ES-I3 (cell line): Measurements from ENCODE around the gene ARNT2.
"Not testable (repeated sequence)": the region's sequence is repeated elsewhere in the genome, so short reads cannot be mapped to it uniquely, and the experiment has no call there.

Source experiments
- H3K36me3 ChIP-seq: 2 replicates; pipeline ENCODE4 v1.6.1; 2013; ENCODE audit warnings: mild to moderate bottlenecking, low read length, control low read depth, moderate library complexity; ENCODE audit not compliant: insufficient read depth
- H3K4me1 ChIP-seq: 2 replicates; pipeline ENCODE4 v1.6.1; 2013; ENCODE audit warnings: mild to moderate bottlenecking, control low read depth, low read length; ENCODE audit not compliant: insufficient read depth
- H3K9ac ChIP-seq: 2 replicates; pipeline ENCODE4 v1.6.1; 2013; ENCODE audit warnings: low read depth, mild to moderate bottlenecking, low read length, moderate library complexity
- H3K9me3 ChIP-seq: 2 replicates; pipeline ENCODE4 v1.6.1; 2013; ENCODE audit warnings: mild to moderate bottlenecking, low read length, moderate library complexity; ENCODE audit not compliant: control insufficient read depth, insufficient read depth

The ARNT2 gene

DNA sequence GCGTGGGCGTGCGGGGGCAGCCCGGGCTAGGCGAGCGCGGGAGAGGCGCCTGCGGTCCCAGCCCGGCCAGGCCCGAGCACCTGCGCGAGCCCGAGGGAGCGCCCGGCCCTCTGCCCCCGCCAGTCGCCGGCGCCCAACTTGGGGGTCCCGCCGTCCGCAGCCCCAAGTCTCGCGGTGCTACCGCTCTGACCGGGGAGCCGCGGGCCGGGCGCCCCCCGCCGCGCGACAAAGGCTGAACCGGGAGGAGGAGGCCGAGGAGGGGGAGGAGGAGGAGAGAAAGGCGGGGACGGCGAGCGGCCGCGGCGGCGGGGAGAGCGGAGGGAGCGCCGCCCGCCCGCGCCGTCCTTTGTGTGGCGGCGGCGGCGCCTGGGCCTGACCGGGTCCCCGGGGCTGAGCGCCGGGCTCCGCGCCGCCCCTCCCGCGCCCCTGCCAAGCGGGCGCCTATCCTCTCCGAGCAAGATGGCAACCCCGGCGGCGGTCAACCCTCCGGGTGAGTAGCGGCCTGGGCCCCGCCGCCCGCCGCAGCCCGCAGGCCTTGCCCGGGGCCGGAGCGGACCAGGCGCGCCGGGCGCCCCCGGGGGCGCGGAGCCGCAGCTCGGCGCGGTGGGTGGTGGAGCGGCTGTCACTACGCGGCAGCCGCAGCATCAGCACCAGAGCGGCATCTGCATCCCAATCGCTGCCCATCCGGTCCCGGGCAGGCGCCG lies at the start of gene ARNT2:
Gene ARNT2 (plus strand): TSS at position 326 of the 704 bp plus-strand sequence. CDS start 134 bp downstream, at position 460.
- H3K9ac ChIP-seq, result peak within 1 kb of the TSS; percentile 78
- no peaks in the 10 kb centered on the region; the same call in 1 of the 2 replicates for H3K36me3 ChIP-seq
- H3K4me1 ChIP-seq, result no peaks in the 10 kb centered on the region
- H3K9me3 ChIP-seq, result no peaks in the 10 kb centered on the region

GRCh38 chr15:80367094-80367493 lies 37.1 kb upstream of the ARNT2 start:
- H3K36me3 ChIP-seq, result no peaks in the 10 kb centered on the region
- no peak overlapping the region for H3K9ac ChIP-seq
- no peaks in the 10 kb centered on the region for H3K4me1 ChIP-seq
- 0 out of 2 replicates have a peak, but pooled peaks cover 8% of the 10 kb centered on the region for H3K9me3 ChIP-seq

- Histone ChIP-seq H3K9me3 (0 out of 2 replicates have a peak, but pooled peaks cover 8% of the 10 kb centered on the region), H3K4me1 (no peaks in the 10 kb centered on the region), H3K9ac (no peak overlapping the region), H3K36me3 (no peaks in the 10 kb centered on the region)
Measured at GRCh38 chr15:80367661-80368060, 36.5 kb upstream of the ARNT2 start.

DNA sequence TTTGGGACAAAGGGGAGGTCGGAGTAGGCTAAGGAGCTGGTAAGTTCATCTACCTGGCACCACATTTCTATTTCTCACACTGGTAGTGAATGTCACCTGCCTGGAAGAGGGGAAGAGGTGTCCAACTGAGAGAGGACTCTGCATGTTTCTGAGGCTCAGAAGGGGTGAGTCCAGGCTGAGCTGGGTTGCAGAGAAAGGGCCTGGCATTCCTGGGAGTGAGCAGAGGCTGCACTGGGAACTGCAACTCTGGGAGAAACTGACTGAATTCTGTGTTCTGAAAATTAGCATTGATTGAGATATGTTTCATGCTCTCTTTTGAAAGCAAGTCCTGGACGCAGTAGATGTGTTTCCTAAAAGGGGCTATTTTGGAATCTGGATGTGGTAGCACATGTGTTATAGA lies 32.3 kb upstream of the ARNT2 start:
- Histone ChIP-seq H3K9me3 (0 out of 2 replicates have a peak, but pooled peaks cover 8% of the 10 kb centered on the region), H3K36me3 (no peaks in the 10 kb centered on the region), H3K4me1 (no peaks in the 10 kb centered on the region), H3K9ac (no peak overlapping the region)

GRCh38 chr15:80374441-80374840 lies 29.7 kb upstream of the ARNT2 start:
- Histone ChIP-seq H3K9me3 (no peaks in the 10 kb centered on the region), H3K9ac (no peak overlapping the region), H3K4me1 (no peaks in the 10 kb centered on the region), H3K36me3 (no peaks in the 10 kb centered on the region)

DNA sequence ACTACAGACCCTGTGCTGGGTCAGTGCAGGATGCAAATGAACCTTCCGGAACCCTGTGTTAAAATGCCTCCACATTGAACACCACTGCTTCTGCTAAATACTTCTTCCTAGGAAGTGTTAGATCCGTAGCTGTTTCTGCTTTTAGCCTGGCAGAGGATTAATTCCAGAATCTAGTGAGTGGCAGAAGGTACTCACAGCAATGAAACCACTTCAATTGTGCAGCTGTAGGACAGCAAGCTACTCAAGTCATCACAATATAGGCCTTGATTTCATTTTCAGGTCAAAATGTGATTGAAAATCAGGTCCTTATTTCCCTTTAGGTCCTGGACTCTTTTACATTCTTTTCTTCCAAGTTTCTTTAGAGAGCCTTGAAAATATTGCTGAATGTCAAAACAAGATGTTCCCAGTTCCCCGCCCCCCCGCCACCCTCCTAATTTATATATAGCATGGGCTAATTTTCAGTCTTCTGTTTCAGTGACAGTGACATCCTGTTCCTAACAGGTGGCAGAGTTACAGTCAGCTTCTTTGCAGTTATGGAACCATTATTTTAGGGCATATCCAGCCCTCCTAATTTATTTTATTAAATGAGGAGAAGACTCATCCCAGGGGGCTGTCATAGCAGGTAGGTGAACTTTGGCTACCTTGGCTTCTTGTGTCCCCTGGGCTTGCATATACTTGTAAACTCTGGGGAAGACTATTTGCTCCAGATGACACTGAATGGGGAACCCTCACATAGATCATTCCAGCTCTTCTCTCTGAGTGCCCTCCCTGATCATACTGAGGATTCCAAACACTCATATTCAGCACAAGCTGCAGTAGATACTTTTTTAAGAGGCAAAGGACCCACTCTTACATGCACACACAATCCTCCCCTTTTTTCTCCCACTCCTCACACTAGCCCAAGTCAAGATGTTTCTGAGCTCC lies 28.0 kb upstream of the ARNT2 start:
- Histone ChIP-seq H3K9ac (no peak overlapping the region), H3K36me3 (no peaks in the 10 kb centered on the region), H3K9me3 (no peaks in the 10 kb centered on the region), H3K4me1 (no peaks in the 10 kb centered on the region)

- no peaks in the 10 kb centered on the region for H3K36me3 ChIP-seq
- no peaks in the 10 kb centered on the region for H3K4me1 ChIP-seq
- no peak overlapping the region for H3K9ac ChIP-seq
- H3K9me3 ChIP-seq, result no peaks in the 10 kb centered on the region
Measured at GRCh38 chr15:80379693-80380092, 24.5 kb upstream of the ARNT2 start.

DNA sequence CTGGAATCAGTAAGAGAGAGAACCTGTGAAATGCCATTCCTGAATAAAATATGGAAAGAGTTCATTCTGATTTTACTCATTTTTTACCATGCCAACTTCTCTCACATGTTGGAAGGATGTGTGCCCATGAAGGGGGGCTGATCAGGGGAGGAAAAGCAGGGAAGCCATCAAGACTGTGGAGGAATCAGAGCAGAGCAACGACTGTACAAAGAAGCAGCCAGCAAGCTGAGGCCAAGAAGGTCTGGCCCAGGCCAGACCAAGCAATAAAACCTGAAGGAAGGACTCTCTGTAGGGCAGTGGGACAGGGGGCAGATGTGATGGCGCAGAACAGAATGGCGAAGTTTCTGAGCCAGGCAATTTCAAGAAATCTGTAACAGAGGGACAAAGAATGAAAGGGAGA lies 24.0 kb upstream of the ARNT2 start:
- no peaks in the 10 kb centered on the region for H3K36me3 ChIP-seq
- H3K4me1 ChIP-seq, result no peaks in the 10 kb centered on the region
- no peak overlapping the region for H3K9ac ChIP-seq
- H3K9me3 ChIP-seq, result no peaks in the 10 kb centered on the region

DNA sequence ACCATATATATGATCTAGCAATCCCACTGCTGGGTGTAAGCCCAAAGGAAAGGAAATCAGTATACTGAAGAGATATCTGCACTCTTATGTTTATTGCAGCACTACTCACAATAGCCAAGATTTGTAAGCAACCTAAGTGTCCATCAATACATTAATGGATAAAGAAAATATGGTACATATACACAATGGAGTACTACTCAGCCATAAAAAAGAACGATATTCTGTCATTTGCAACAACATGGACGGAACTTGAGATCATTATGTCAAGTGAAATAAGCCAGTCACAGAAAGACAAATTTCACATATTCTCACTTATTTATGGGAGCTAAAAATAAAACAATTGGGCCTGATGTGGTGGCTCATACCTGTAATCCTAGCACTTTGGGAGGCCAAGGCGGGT lies 21.9 kb upstream of the ARNT2 start:
- H3K9ac ChIP-seq, result no peak overlapping the region
- no peaks in the 10 kb centered on the region; the same call in 1 of the 2 replicates for H3K4me1 ChIP-seq
- H3K36me3 ChIP-seq, result no peaks in the 10 kb centered on the region
- H3K9me3 ChIP-seq, result no peaks in the 10 kb centered on the region

DNA sequence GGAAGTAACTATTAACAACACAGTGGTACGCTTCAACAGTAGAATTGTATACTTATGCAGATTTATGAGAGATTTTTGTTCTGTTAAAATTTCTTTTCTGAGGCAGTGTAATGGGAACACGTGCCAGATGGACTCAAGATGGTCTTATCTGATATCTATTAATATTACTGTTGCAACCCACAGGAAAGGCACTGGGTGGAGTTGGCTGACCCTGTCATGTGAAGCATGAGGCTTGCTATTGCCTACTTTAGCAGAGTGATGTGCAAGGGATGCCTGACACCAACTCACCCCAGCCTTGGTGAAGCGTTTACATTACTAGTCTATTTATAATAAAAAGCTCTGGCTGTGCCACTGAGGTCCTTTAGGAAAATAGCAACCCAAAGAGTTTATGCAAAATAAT lies 19.8 kb upstream of the ARNT2 start:
- Histone ChIP-seq H3K4me1 (no peaks in the 10 kb centered on the region; the same call in 1 of the 2 replicates), H3K9ac (no peak overlapping the region), H3K9me3 (no peaks in the 10 kb centered on the region), H3K36me3 (no peaks in the 10 kb centered on the region)

- no peak overlapping the region for H3K9ac ChIP-seq
- H3K36me3 ChIP-seq, result no peaks in the 10 kb centered on the region
- H3K4me1 ChIP-seq, result no peaks in the 10 kb centered on the region; the same call in 1 of the 2 replicates
- H3K9me3 ChIP-seq, result no peaks in the 10 kb centered on the region
Measured at GRCh38 chr15:80386151-80386550, 18.0 kb upstream of the ARNT2 start.

GRCh38 chr15:80388326-80388725 lies 15.9 kb upstream of the ARNT2 start:
- H3K9me3 ChIP-seq, result no peaks in the 10 kb centered on the region
- no peaks in the 10 kb centered on the region for H3K36me3 ChIP-seq
- H3K4me1 ChIP-seq, result no peaks in the 10 kb centered on the region; the same call in 1 of the 2 replicates
- no peak overlapping the region for H3K9ac ChIP-seq

DNA sequence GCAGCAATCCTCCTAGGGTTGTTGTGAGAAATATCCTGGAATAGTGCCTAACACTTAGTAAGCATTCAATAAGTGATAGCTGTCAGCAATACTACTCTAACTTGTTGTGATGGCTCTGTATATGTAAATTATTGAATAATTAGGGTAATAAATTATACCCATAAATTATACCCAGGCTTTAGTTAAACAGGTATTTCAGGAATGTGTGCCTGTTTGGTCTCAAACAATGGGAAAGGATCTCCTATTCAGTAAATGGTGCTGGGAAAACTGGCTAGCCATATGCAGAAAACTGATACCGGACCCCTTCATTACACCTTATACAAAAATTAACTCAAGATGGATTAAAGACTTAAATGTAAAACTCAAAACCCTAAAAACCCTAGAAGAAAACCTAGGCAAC lies 14.8 kb upstream of the ARNT2 start:
- H3K9ac ChIP-seq, result no peak overlapping the region
- H3K4me1 ChIP-seq, result no peaks in the 10 kb centered on the region; the same call in 1 of the 2 replicates
- H3K9me3 ChIP-seq, result no peaks in the 10 kb centered on the region
- H3K36me3 ChIP-seq, result no peaks in the 10 kb centered on the region

GRCh38 chr15:80390942-80391341 lies 13.2 kb upstream of the ARNT2 start:
- not testable (repeated sequence) for H3K9ac ChIP-seq, H3K4me1 ChIP-seq, H3K36me3 ChIP-seq, H3K9me3 ChIP-seq

DNA sequence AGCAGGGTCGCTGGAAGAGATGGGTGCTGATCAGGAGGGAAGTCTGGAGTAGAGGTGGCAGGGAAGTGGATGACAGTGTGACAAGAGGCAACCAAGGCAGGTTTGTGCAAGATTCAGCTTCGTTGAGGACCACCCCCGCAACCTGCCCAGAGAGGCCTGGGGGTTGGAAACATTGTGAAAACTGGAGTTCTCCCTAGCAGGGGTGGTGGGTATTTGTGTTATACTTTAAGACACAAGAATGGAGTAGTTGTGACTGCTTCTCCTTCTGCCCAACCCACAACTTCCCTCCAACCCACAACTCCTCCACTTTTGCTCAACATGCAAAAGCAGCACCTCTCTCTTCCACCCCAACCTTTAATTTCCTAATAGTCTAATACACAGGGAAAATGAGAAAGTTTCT lies 8.6 kb upstream of the ARNT2 start:
- no peak overlapping the region for H3K9ac ChIP-seq
- no peaks in the 10 kb centered on the region for H3K36me3 ChIP-seq
- no peaks in the 10 kb centered on the region for H3K9me3 ChIP-seq
- peaks cover 5% of the 10 kb centered on the region; the same call in 1 of the 2 replicates for H3K4me1 ChIP-seq
